Measurements from ENCODE around the gene CFAP65. TPM values are rescaled to one million over a fixed set of nuclear protein-coding genes. Genes with fewer than 3 reads are reported as not detected.

CFAP65 gene
- total RNA-seq, 1 donor from 2014 or later = 0.18 TPM

GRCh38 chr2:218998414-218999002 lies 42.8 kb downstream of the CFAP65 start:
- intact Hi-C loops (cut with DNase I) = loop anchor here (10.0 kb wide), 1 partner anchor 156 kb away; no protein-coding TSS in a partner anchor
- ATAC-seq (no peak), DNase-seq (ENCODE audit: low spot score) (no peak)

DNA sequence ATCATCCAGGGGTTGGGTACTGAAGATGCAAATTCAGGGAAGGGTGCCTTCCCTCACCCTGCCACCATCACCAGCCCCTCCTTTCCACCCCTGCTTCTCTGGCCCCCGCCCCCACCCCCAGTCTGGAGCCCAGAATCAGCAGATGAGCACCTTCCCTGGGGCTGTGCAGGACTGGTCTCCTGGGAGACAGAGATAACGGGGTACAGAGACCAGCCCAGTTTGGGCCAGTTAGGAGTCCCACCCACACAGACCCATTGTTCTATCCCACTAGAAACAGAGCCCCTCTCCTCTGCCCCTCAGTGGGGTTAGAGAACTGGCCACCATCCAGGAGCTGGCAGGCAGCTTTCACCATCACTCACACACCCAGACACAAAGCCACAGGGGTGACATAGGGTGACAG lies 43.6 kb downstream of the CFAP65 start:
- no peak for ATAC-seq
- no peak for DNase-seq (ENCODE audit: low spot score)
- intact Hi-C loops (cut with DNase I) = loop anchor here (10.0 kb wide), 1 partner anchor 157 kb away; no protein-coding TSS in a partner anchor

GRCh38 chr2:218996937-218997336 lies 44.4 kb downstream of the CFAP65 start:
- DNase-seq (ENCODE audit: low spot score) (no peak), ATAC-seq (no peak)
- intact Hi-C loops (cut with DNase I) = loop anchor here (10.0 kb wide), 1 partner anchor 158 kb away; no protein-coding TSS in a partner anchor

GRCh38 chr2:218995972-218996711 lies 45.2 kb downstream of the CFAP65 start:
- DNase-seq (ENCODE audit: low spot score) (peak; percentile 90), ATAC-seq (peak; percentile 96)
- intact Hi-C loops (cut with DNase I) = loop anchor here (10.0 kb wide), 1 partner anchor 159 kb away; no protein-coding TSS in a partner anchor

- DNase-seq (ENCODE audit: low spot score) = no peak
- no peak for ATAC-seq
- intact Hi-C loops (cut with DNase I) = loop anchor here (10.0 kb wide), 1 partner anchor 159 kb away; no protein-coding TSS in a partner anchor
These were observed 45.8 kb downstream of the CFAP65 start for GRCh38 chr2:218995561-218995960.

GRCh38 chr2:218993345-218994315 lies 47.7 kb downstream of the CFAP65 start, which contains the start of gene CRYBA2:
TSS of gene CRYBA2 (minus strand) at chr2:218993422. CDS start at chr2:218993176, 246 bp downstream.
- no peak for ATAC-seq
- DNase-seq (ENCODE audit: low spot score) = no peak

GRCh38 chr2:218992703-218993344 lies 48.5 kb downstream of the CFAP65 start:
- ATAC-seq = no peak
- DNase-seq (ENCODE audit: low spot score) = no peak
- intact Hi-C loops (cut with DNase I) = loop anchor here (10.0 kb wide), 1 partner anchor 162 kb away; no protein-coding TSS in a partner anchor

More at GRCh38 chr2:218993345-218994315, 47.7 kb downstream of the CFAP65 start, which contains the start of gene CRYBA2:
- intact Hi-C loops (cut with DNase I) = loop anchor here (10.0 kb wide), 1 partner anchor 161 kb away; no protein-coding TSS in a partner anchor

DNA sequence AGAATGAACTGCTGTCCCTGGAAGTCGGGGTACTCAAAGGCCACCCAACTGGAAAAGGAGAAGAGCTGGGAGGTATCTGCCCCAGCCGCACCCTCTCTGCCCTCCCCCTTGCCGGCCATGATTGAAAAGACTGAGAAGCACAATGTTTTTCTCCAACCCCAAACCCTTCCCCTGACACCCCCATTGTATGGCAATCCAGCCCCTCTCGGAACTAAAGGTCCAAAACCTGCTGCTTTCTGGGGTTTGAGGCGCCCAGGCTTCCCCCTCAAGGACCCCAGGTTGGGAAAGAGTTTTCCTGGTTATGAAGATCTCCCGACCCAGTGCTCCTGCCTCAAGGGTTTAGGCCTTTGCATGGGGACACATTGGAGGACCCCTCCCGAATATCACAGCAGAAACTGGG lies 49.1 kb downstream of the CFAP65 start:
- intact Hi-C loops (cut with DNase I) = loop anchor here (10.0 kb wide), 1 partner anchor 163 kb away; no protein-coding TSS in a partner anchor
- DNase-seq (ENCODE audit: low spot score) (no peak), ATAC-seq (no peak)

GRCh38 chr2:218991674-218992168 lies 49.6 kb downstream of the CFAP65 start:
- intact Hi-C loops (cut with DNase I) = loop anchor here (10.0 kb wide), 1 partner anchor 163 kb away; no protein-coding TSS in a partner anchor
- ATAC-seq = no peak
- no peak for DNase-seq (ENCODE audit: low spot score)

- intact Hi-C loops (cut with DNase I) = loop anchor here (10.0 kb wide), 1 partner anchor 164 kb away; no protein-coding TSS in a partner anchor
- no peak for DNase-seq (ENCODE audit: low spot score)
These were observed 50.7 kb downstream of the CFAP65 start for GRCh38 chr2:218990612-218991011.

GRCh38 chr2:218990052-218990451 lies 51.3 kb downstream of the CFAP65 start:
- peak; percentile 36 for DNase-seq (ENCODE audit: low spot score)
- intact Hi-C loops (cut with DNase I) = loop anchor here (10.0 kb wide), 1 partner anchor 165 kb away; no protein-coding TSS in a partner anchor
- ATAC-seq = no peak

More at GRCh38 chr2:218990612-218991011, 50.7 kb downstream of the CFAP65 start:
- ATAC-seq = no peak

GRCh38 chr2:218988650-218989049 lies 52.7 kb downstream of the CFAP65 start:
- intact Hi-C loops (cut with DNase I) = loop anchor here (10.0 kb wide), 1 partner anchor 126 kb away; no protein-coding TSS in a partner anchor
- DNase-seq (ENCODE audit: low spot score) (no peak), ATAC-seq (no peak)

DNA sequence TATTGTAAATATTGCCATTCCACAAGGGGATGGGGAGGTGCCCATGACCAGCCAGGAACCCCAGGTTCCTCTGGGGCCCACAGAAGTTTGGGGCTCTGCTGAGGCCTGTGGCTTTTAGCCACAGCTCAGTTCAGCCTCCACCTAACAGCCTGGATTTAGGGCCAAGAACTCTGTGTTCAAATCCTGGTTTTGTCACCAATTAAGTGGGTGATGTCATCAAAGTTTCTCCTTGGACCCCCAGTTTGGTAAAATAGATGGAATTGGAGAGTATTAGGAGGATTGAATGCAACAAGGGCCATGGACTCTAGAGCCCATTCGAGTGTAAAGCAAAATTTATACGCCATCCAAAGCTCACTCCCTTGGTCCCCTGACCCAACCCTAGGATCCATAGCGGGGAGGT lies 53.2 kb downstream of the CFAP65 start:
- intact Hi-C loops (cut with DNase I) = loop anchor here (10.0 kb wide), 1 partner anchor 127 kb away; no protein-coding TSS in a partner anchor
- no peak for DNase-seq (ENCODE audit: low spot score)
- no peak for ATAC-seq

DNA sequence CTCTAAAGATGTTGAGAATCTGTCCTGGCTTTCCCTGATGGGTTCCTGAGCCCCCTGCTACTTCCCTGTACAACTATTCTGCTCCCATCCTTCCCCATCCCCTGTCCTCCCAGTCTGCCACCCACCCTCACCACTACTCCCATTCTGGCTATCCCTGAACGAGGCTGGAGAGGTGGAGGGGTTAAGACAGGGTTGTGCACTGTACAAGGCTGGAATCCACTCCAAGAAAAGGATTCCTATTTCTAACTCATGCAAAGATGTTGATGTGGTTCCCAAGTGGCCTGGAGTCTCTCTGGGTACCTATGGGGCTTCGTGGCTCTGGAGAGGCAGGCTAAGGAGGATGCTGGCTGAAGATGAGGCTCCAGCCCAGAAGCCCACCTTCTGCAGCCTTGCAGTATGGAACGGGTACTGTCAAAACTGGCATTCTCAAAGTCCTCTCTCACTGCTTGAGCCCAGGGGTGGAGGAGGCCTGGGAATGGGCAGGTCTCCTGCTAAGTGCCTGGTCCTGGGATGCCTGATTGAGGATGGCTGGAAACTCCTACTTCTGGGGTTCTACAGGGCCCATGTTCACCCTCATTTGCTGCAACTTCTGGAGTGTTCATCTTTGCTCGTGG lies 55.1 kb downstream of the CFAP65 start:
- intact Hi-C loops (cut with DNase I) = loop anchor here (10.0 kb wide), 1 partner anchor 129 kb away; no protein-coding TSS in a partner anchor
- ATAC-seq (no peak), DNase-seq (ENCODE audit: low spot score) (no peak)

DNA sequence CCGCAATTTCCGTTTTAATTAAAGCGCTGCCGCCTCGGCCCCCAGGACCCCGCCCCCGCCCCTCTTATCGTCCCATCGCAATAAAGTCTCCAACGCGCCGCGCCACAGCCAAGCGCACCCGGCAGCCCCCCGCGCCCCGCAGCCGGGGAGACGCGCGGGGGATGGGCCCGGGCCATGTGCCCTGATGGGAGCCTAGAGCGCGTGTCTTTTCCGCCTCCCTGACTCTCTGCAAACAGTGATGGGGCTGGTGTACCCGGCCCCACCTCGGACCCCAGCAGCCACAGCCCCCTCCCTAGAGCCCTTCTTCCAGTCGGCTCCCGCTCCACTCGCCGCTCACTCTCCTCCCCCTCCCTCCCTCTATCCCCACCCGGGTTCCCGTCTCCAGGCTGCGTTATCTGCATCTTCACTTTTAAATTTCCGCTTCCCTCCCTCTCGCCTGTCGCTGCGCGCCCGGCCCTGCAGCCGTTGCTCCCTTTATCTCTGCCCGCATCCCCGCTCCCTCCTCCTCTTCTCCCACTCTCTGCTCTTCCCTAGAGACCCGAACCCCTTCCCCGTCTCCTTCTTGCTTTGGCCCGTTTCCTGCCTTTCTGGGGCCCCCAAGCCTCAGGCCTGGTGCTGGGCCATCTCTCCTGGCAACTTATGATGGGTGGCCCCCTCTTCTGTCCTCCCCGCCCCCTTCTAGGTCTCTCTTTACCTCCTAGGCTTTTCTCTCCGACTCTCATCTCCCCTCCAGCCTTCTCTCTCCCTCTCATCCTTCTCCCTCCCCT lies 55.8 kb downstream of the CFAP65 start:
- DNase-seq (ENCODE audit: low spot score) = no peak
- intact Hi-C loops (cut with DNase I) = loop anchor here (10.0 kb wide), 1 partner anchor 129 kb away; no protein-coding TSS in a partner anchor
- no peak for ATAC-seq

DNA sequence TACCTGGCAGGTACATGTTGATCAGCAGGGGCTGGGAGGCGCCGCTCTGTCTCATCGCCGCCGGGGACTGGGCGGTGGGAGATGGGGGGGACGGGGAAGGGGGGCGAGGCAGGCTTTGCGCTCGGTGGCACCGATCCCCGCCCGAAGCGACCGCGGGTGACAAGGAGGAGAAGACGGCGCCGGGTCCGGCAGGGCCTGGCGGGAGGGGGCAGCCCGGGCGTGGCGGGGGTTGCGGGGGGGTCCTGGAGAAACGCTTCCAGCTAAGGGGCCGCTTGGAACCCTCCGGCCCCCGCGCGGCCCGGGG lies 56.3 kb downstream of the CFAP65 start, which contains the start of gene FEV:
FEV (minus strand) TSS at position 164 of the 304 bp plus-strand sequence; CDS start at position 55, 109 bp downstream.
- intact Hi-C loops (cut with DNase I) = loop anchor here (10.0 kb wide), 1 partner anchor 130 kb away; no protein-coding TSS in a partner anchor
- DNase-seq (ENCODE audit: low spot score) (no peak), ATAC-seq (no peak)

Measured in sciatic nerve (tissue), 2 donors.